Hepatic stellate cell (primary cell): ENCODE results near the gene TAS2R38.
"Not testable (repeated sequence)": the region's sequence is repeated elsewhere in the genome, so short reads cannot be mapped to it uniquely, and the experiment has no call there.

Source experiments
- DNase-seq: peaks from one replicate; pipeline ENCODE4 v3.0.0; 2011; ENCODE audit warnings: low spot score

Gene TAS2R38

GRCh38 chr7:141973673-141974072, at the start of gene TAS2R38:
TSS of gene TAS2R38 (minus strand) at chr7:141973773. CDS start at chr7:141973689, 84 bp downstream.
- no peak for DNase-seq

- DNase-seq = no peak
These were observed 44.6 kb upstream of the TAS2R38 start for GRCh38 chr7:142018154-142018553.

GRCh38 chr7:142017451-142017850, 43.9 kb upstream of the TAS2R38 start:
- DNase-seq = no peak

GRCh38 chr7:142012825-142013511, 39.4 kb upstream of the TAS2R38 start:
- peak; percentile 16 for DNase-seq

GRCh38 chr7:142010952-142011548, 37.5 kb upstream of the TAS2R38 start:
- DNase-seq = no peak

- DNase-seq = no peak
These were observed 35.6 kb upstream of the TAS2R38 start for GRCh38 chr7:142009187-142009586.

- DNase-seq = no peak
These were observed 33.0 kb upstream of the TAS2R38 start for GRCh38 chr7:142006577-142006976.

GRCh38 chr7:142002179-142002578, 28.6 kb upstream of the TAS2R38 start:
- no peak for DNase-seq

- DNase-seq = no peak
These were observed 27.7 kb upstream of the TAS2R38 start for GRCh38 chr7:142001163-142001874.

- DNase-seq = no peak
These were observed 26.7 kb upstream of the TAS2R38 start for GRCh38 chr7:142000244-142000643.

- DNase-seq = no peak
These were observed 25.6 kb upstream of the TAS2R38 start for GRCh38 chr7:141999058-141999623.

GRCh38 chr7:141993354-141993753, 19.8 kb upstream of the TAS2R38 start:
- DNase-seq = no peak

GRCh38 chr7:141992688-141993087, 19.1 kb upstream of the TAS2R38 start:
- no peak for DNase-seq

- no peak for DNase-seq
These were observed 18.6 kb upstream of the TAS2R38 start for GRCh38 chr7:141992156-141992555.

- no peak for DNase-seq
These were observed 17.6 kb upstream of the TAS2R38 start for GRCh38 chr7:141991140-141991539.

- DNase-seq = no peak
These were observed 16.6 kb upstream of the TAS2R38 start for GRCh38 chr7:141990011-141990725.

GRCh38 chr7:141987803-141988202, 14.2 kb upstream of the TAS2R38 start:
- DNase-seq = not testable (repeated sequence)

- DNase-seq = no peak
These were observed 13.3 kb upstream of the TAS2R38 start for GRCh38 chr7:141986923-141987322.

- DNase-seq = not testable (repeated sequence)
These were observed 12.4 kb upstream of the TAS2R38 start for GRCh38 chr7:141985926-141986325.

GRCh38 chr7:141979568-141979967, 6.0 kb upstream of the TAS2R38 start:
- no peak for DNase-seq

GRCh38 chr7:141978351-141978750, 4.8 kb upstream of the TAS2R38 start:
- no peak for DNase-seq
